Measurements from ENCODE around the gene LRMDA. TPM values are rescaled to one million over a fixed set of nuclear protein-coding genes. Genes with fewer than 3 reads are reported as not detected.

Gene LRMDA
- total RNA-seq, 3 donors from 2014 or later (not counting 1 experiment from before 2014, with no cell fraction given), result 1.4 to 2.4 (median 2.1) TPM

- intact Hi-C loops (cut with micrococcal nuclease), result no loop called here
- no peak overlapping the region for H3K27ac ChIP-seq (ENCODE audit: low read length)
- no peaks in the 10 kb centered on the region for H3K9me3 Mint-ChIP-seq
- TF ChIP-seq CTCF (IDR thresholded peaks at IDR 0.05), result no peak
- H3K27ac Mint-ChIP-seq, result no peak overlapping the region
- no peaks in the 10 kb centered on the region for H3K4me1 ChIP-seq (ENCODE audit: control insufficient read depth, insufficient read depth, low read length)
- H3K36me3 Mint-ChIP-seq, result no peaks in the 10 kb centered on the region
- H3K9me3 ChIP-seq (ENCODE audit: control insufficient read depth, insufficient read depth, low read length), result no peaks in the 10 kb centered on the region
- 96% methylated on average over 2 of the region's 2 CpGs for WGBS (ENCODE audit: insufficient coverage)
- DNase-seq (no peak), ATAC-seq (no peak)
- H3K4me1 Mint-ChIP-seq, result no peaks in the 10 kb centered on the region
- H3K4me3 Mint-ChIP-seq, result no peak overlapping the region
- peaks cover 0 to 3% of the 10 kb centered on the region in 2 donors for H3K27me3 Mint-ChIP-seq (ENCODE audit: low read depth in 2 of 2)
- H3K4me3 ChIP-seq (ENCODE audit: low read length), result no peak overlapping the region
- H3K27me3 ChIP-seq (ENCODE audit: control insufficient read depth, insufficient read depth, low read length), result no peaks in the 10 kb centered on the region
- H3K36me3 ChIP-seq (ENCODE audit: control insufficient read depth, insufficient read depth, low read length), result no peaks in the 10 kb centered on the region
These were observed 896.0 kb downstream of the LRMDA start for GRCh38 chr10:76327441-76327840.

GRCh38 chr10:76328348-76328747, 896.9 kb downstream of the LRMDA start:
- 90% methylated on average over 2 of the region's 2 CpGs for WGBS (ENCODE audit: insufficient coverage)

GRCh38 chr10:76329891-76330575, 898.6 kb downstream of the LRMDA start:
- WGBS (ENCODE audit: insufficient coverage), result 91% methylated on average over 3 of the region's 5 CpGs
- no peaks in the 10 kb centered on the region for H3K36me3 ChIP-seq (ENCODE audit: control insufficient read depth, insufficient read depth, low read length)
- no peaks in the 10 kb centered on the region for H3K4me1 Mint-ChIP-seq
- intact Hi-C loops (cut with micrococcal nuclease), result no loop called here
- no peak overlapping the region for H3K4me3 Mint-ChIP-seq
- no peak for ATAC-seq
- no peaks in the 10 kb centered on the region for H3K9me3 ChIP-seq (ENCODE audit: control insufficient read depth, insufficient read depth, low read length)
- TF ChIP-seq CTCF (IDR thresholded peaks at IDR 0.05), result no peak
- H3K27ac ChIP-seq (ENCODE audit: low read length), result no peak overlapping the region
- H3K4me3 ChIP-seq (ENCODE audit: low read length), result no peak overlapping the region
- H3K27me3 ChIP-seq (ENCODE audit: control insufficient read depth, insufficient read depth, low read length), result no peaks in the 10 kb centered on the region
- peaks cover 0 to 3% of the 10 kb centered on the region in 2 donors for H3K27me3 Mint-ChIP-seq (ENCODE audit: low read depth in 2 of 2)
- H3K27ac Mint-ChIP-seq, result no peak overlapping the region
- no peaks in the 10 kb centered on the region for H3K9me3 Mint-ChIP-seq
- H3K36me3 Mint-ChIP-seq, result no peaks in the 10 kb centered on the region
- no peaks in the 10 kb centered on the region for H3K4me1 ChIP-seq (ENCODE audit: control insufficient read depth, insufficient read depth, low read length)
- DNase-seq, result no peak

More at GRCh38 chr10:76328348-76328747, 896.9 kb downstream of the LRMDA start:
- no peak for TF ChIP-seq CTCF (IDR thresholded peaks at IDR 0.05)
- H3K27me3 Mint-ChIP-seq (ENCODE audit: low read depth in 2 of 2), result peaks cover 0 to 3% of the 10 kb centered on the region in 2 donors
- H3K27ac Mint-ChIP-seq, result no peak overlapping the region
- Histone ChIP-seq H3K4me3 (ENCODE audit: low read length) (no peak overlapping the region), H3K36me3 (ENCODE audit: control insufficient read depth, insufficient read depth, low read length) (no peaks in the 10 kb centered on the region), H3K4me1 (ENCODE audit: control insufficient read depth, insufficient read depth, low read length) (no peaks in the 10 kb centered on the region), H3K27me3 (ENCODE audit: control insufficient read depth, insufficient read depth, low read length) (no peaks in the 10 kb centered on the region), H3K27ac (ENCODE audit: low read length) (no peak overlapping the region), H3K9me3 (ENCODE audit: control insufficient read depth, insufficient read depth, low read length) (no peaks in the 10 kb centered on the region)
- DNase-seq (no peak), ATAC-seq (no peak)
- no peak overlapping the region for H3K4me3 Mint-ChIP-seq
- intact Hi-C loops (cut with micrococcal nuclease), result no loop called here
- H3K9me3 Mint-ChIP-seq, result no peaks in the 10 kb centered on the region
- H3K4me1 Mint-ChIP-seq, result no peaks in the 10 kb centered on the region
- H3K36me3 Mint-ChIP-seq, result no peaks in the 10 kb centered on the region

GRCh38 chr10:76331742-76332141, 900.3 kb downstream of the LRMDA start:
- H3K27ac ChIP-seq (ENCODE audit: low read length), result no peak overlapping the region
- Mint-ChIP-seq H3K4me1 (no peaks in the 10 kb centered on the region), H3K4me3 (no peak overlapping the region), H3K27me3 (ENCODE audit: low read depth in 2 of 2) (peaks cover 0 to 6% of the 10 kb centered on the region in 2 donors), H3K27ac (no peak overlapping the region), H3K9me3 (no peaks in the 10 kb centered on the region), H3K36me3 (no peaks in the 10 kb centered on the region)
- no peak for TF ChIP-seq CTCF (IDR thresholded peaks at IDR 0.05)
- H3K27me3 ChIP-seq (ENCODE audit: control insufficient read depth, insufficient read depth, low read length), result no peaks in the 10 kb centered on the region
- H3K4me3 ChIP-seq (ENCODE audit: low read length), result no peak overlapping the region
- H3K9me3 ChIP-seq (ENCODE audit: control insufficient read depth, insufficient read depth, low read length), result no peaks in the 10 kb centered on the region
- ATAC-seq (no peak), DNase-seq (no peak)
- no peaks in the 10 kb centered on the region for H3K36me3 ChIP-seq (ENCODE audit: control insufficient read depth, insufficient read depth, low read length)
- 86% methylated on average over 4 of the region's 4 CpGs for WGBS (ENCODE audit: insufficient coverage)
- intact Hi-C loops (cut with micrococcal nuclease), result no loop called here
- no peaks in the 10 kb centered on the region for H3K4me1 ChIP-seq (ENCODE audit: control insufficient read depth, insufficient read depth, low read length)

Measured in natural killer cell (primary cell).